ENCODE measurements around the gene SIRT7.

Gene SIRT7

DNA sequence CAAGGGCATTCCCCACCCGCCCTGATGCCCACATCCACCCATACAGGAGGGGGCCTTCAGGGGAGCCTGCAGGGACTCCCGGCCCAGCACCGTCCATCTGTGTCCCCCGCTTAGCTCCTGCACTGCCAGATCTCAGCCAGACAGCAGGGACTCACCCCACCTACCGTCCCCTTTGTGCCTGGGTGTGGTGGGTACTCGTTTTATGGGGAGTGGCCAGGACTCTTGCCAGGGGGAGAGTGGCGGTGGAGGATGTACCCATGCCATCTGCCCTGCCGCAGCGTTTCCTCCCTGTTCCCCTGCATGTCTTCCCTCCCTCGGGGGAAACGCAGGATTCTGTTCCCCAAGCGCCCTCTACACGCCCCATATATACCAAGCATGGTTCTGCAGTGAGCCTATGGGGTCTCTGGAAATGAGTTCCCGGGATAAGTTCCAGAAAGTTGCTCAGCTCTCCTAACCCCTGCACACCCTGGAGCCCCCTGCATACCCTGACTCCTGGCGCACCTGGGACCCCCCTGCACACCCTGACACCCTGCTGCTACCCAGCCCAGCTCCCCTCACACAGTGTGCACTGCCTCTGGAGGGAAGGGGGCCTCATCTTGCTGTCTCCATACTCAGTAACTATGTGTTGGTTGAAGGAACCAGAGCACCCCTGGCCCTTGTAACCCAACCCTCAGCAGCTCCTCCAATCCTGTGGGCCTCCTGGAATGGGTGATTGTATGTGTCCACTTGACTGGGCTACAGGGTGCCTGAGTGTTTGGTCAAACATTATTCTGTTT lies 13.8 kb upstream of the SIRT7 start:
- no peak for DNase-seq

DNA sequence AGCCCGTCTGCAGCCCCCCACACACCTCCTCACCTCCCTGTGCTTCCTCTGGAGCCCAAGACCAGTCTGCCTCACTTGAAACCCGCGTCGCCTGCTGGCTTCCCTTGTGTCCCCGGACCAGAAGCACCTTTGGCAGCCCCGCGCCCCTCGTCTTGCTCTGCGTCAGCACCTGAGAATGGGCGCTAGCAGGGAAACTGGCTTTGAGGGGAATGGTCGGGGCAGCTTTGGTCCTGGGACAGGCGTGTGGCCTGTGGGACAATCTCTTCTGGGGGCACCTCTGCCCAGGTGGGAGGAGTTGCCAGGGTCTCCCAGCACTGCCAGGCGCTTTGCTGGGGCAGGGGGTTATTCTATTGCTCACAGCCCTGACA lies 13.2 kb upstream of the SIRT7 start:
- DNase-seq, result no peak

DNA sequence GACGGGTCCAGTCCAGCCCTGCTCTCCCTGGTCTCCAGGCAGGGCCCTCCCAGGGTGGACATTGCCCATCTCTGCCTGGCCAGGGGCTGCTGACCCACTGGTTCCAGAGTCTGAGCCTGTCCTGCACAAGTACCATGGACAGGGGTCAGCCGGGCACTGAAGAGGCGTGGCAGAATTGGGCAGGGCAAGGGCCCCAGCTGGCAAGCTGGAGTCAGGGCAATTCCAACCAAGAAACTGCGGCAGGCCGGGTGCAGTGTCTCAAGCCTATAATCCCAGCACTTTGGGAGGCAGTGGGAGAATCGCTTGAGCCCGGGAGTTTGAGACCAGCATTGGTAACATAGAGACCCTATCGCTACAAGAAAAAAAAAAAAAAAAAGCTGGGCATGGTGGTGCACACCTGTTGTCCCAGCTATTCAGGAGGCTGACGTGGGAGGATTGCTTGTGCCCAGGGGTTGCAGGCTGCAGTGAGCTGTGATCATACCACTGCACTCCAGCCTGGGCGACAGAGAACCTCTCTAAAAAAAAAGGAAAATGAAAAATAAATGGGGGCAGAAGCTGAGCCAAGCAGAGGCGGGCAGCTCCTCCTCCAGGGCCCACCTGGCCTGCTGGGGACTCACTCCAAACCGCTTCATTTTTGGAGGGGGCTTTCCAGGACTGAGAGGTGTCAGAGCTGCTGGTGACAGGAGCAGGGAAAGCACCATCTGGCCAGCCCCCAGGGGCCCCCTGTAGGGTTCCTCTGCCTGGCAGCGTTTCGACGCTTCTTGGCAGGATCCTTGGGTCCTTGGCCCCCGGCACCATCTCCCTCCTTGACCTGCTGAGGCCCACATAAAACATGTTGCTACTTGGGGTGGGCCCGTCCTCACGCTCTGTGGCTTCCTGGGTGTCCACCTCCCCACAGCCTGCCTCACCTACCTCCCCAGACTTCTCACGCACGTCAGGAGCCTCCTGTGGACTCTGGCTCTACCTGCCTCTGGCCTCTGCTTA lies 12.5 kb upstream of the SIRT7 start:
- DNase-seq, result no peak

DNA sequence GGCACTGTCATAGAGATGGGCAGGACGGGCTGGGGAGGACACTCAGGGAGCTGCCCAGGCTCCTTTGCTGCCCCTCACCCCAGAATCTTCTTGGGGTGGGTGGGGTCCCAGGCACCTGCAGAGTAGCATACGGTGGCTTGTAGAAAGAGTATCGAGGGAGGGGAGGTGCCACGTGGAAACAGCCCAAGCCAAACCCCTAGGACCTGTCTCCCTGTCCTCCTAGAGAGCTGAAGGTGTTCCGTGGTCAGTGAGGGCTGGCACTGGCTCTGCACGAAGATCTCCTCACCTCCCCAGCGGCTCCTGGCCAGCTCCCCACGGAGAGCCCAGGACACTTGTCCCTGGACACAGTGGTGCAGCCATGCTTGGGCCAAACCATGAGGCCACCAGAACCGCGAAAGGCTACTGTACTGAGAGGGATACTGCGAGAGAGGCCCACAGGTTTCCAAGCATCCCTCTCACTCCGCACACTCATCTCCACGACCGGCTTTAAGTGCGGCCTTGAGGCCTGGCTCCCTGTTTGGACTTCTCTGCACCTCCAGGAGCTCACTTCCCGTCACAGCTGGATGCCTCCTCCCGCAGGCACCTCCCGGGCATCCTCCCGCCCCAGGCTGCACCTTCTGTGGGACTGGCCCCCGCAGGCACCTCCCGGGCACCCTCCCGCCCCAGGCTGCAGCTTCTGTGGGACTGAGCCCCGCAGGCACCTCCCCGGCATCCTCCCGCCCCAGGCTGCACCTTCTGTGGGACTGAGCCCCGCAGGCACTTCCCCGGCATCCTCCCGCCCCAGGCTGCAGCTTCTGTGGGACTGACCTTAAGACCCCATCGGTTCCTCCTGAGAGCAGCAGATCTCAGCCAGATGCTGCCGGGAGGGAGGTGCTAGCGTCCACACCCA lies 11.5 kb upstream of the SIRT7 start:
- DNase-seq, result no peak

DNA sequence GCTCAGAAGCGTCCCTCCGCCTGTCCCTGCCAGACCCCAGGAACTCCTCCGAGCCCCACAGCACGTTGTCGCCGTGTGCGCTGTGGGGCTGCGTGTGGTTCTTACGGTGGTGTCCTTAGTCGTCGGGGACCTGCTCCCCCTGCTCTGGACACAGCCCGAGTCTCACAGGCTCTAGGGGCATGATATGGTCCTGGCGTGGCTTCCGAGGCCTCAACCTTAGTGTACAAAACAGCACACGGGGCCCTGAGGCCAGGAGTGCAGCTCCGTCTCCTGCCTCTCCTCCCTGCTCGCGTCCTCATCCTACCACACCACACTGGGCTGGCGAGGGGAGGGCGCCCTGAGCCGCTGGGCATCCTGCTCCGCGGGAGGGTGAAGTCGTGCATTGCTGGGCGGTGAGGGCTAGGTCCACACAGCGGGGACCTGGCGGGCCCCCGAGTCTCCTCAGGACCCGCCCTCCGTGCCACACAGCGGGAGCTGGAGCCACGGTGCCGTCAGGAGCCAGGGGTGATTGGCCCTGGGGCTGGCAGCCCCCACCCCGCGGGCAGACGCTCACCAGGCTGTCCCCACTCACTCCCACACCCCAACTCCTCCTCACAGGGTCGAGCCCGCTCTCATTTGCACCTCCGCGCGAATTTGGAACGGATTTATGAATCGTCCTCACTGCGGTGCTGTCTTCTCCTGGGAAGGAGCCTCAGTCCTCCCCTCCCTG lies 10.7 kb upstream of the SIRT7 start:
- DNase-seq, result no peak

DNA sequence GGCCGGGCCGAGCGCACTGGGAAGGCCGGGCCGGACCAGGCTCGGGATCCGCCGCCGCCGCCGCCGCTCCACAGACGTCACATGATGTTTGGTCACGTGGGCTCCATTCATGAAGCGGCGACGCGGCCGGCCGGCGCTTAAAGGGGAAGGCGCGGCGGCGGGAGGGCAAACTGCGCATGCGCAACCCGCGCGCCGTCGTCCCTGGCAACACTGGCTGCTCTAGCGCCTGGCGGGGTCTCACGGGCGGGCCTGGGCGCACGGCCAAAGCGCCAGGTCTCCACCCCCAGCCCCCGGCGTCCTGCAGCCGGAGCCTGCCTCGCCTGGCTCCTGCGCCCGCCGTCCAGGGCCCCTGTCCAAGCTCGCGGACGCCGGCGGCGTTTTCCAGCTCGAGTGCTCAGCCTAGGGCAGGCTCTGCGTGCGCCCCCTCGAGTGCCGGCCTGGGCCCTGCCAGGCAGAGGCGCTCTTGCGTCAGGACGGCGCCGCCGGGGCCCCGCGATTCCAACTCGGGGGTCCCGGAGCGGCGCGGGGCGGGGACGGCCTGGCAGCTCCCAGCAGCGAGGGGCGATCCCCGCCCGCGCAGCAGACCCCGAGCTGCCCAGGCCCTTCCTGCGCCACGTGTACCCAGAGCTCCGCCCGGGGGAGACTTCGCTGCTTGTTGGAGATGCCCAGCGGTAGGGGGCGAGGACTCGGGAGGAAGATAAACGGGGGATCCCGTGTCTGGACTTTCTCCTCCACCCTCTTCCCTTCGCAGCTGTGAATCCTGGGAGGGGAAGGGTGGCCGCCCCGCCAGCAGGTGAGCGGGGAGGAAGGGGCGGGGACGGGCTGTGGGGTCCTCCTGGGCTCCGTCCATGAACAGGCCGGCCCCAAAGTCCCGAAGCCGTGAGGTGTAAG lies 9.9 kb upstream of the SIRT7 start, which contains the start of gene MAFG:
Gene MAFG, minus strand, starts transcription at position 83 of the 891 bp plus-strand sequence. CDS start 4,550 bp downstream, outside the sequence.
- peak; percentile 88 for DNase-seq

DNA sequence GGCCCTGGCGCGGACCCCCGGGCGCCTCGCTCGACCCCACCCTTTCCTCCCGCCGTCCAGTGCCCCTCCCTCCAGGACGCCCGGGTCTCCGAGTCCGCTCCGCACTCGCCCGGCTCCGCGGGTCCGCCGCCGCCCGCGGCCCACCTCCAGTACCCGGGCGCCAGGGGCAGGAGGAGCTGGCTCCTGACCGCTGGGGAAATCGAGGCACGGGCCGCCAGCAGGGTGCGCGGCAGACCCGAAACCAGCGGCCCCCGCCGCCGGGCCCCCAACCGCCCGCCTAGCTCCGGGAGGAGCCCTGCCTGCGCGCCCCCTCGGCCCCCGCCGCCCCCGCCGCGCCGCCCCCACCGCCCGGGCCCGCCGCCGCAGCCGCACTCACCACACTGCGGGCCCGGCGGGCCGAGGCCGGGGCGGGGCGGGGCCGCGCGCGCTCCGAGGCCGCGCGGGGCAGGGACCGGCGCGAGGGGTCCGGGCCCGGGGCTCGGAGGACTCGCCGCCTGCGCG lies 9.2 kb upstream of the SIRT7 start:
- DNase-seq, result no peak

DNA sequence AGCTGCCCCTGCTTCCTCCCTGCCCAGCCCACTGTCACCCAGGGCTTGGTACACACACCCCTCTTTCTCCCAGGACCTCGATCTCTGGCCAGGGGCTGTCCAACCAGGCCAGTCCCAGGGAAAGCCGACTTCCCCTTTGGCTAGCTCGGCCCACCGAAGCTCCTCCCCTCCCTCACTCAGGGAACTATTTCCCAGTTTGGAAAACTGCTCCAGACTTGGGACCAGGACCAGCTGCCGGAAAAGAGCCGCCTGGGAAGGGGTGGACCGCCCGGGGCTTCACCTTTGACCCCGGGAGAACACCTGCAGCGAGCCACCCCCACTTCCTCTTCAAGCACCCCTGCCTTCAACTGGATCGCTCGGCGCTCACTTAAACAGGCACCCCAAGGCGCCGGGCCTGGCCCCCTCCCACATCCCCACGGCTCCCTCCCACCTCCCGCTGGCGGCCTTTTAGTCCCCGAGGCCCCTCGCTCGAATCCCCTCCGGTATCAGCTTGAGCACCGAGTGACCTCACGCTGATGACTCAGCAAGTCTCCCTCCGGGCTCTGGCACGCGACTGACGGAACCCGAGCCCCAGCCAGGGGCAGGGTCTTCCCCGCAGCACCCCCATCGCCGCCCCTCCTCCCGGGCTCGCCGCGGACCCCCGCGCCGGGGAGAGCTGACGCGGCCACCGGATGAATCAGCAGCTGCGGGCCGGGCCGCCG lies 8.6 kb upstream of the SIRT7 start:
- DNase-seq, result peak; percentile 76

DNA sequence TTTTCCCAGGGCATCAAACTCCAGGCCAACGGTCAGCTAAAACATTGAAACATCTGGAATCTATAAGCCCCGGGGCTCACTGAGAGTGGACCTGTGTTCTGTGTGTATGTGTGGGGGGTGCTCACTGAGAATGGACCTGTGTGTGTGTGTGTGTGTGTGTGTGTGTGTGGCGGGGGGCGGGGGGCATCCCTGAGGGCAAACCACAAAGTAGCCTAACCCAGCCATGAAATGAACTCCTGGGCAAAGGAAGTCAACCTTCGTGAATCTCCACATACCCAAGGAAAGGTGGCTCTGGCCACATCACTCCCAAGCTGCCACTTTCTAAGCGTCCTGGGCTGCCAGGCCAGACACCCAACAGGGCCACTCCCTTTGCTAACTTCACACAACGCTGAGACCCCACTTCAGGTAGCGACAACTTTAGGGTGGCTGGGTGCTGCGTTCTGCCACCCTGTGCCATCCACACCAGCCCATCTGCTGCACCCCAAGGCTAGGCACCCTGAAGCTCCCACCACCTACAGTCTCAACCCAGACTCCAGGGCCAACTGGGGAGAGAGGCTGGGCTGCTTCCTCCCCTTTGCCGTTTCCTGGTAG lies 8.0 kb upstream of the SIRT7 start:
- no peak for DNase-seq

DNA sequence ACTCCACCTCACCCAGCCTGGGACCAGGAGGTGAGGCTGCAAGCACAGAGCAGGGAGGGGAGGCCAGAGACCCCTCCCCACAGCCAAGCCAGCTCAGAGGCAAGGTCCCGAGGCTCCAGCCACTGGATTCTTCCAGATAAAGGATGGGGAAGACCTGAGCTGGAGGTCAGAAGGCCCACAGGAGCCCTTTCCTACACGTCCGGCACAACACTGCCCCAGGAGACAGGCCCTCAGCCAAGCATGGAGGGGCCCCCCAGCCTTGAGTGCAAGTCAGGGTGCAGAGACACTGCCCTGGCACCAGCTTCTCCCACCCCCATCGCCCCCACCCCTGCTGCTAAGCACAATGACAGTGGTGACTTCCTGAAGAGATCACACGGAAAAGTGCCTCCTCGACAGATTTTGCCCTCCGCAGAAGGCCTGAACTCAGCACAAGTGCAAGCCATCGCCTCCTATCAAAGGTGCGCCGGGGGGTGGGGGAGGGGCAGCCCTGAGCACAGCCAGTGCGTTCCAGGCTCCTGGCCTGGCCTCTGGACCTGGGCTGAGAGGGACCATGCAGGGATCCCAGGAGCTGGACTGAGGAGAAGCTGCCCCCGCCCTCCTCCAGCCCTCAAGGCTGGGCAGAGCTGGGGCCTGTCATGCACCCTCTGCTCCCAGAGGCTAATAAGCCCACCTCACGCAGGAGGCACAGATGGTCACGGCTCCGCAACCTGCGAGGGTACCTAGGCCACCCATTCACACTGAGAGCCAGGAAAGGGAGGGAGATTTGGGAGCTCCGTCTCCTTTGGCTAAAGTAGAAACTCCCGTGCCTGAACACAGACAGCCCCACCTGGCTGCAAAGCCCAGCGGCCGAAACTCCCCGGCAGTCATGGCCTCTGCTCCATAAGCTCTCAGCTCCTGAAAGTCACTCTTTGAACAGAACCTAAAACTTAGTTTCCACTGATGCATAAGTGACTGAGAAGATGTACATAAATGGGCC lies 6.9 kb upstream of the SIRT7 start:
- DNase-seq, result no peak

DNA sequence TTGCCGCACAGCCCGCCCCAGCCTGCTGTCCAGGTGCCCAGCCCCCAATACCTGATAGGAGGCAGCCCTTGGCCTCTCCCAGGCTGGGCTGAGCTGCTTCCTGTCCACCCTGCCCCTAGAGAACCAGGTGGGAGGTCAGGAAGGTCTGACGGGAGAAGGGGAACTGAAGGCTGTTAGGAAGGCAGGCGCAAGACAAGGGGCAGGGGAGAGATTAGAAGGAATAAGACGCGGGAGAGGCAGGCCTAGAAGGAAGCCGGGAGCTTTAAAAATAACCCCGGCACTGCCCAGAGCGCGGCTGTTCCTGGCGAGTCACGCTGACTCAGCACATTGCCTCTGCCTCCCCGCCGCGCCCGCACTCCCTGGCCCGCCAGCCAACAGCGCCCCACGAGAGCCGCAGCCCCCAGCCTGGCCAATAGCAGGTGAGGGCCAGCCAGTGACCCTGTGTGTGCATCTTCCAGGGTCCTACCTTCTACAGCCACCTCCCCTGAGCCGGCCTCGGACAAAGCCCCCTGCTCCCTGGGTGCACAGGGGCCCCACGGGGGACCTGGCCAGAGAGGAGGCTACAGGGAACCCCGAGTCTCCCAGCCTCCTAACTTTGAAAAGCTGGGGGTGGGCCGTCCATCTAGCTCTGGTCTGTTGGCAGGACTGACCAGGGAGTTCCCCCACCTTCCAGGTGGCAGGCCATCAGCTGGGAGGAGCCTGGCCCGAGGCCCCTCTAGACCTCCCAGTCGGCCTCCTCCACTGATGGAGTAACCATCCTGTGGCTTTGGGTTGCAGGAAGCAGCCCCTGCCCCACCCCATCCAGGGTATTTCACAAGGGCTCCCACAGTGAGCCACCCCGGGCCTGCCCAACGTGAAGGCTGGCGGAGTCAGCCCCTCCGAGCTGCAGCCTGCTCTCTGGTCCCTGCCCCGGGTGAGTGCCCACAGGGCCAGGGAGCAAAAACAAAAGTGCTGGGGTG lies 5.6 kb upstream of the SIRT7 start:
- no peak for DNase-seq

DNA sequence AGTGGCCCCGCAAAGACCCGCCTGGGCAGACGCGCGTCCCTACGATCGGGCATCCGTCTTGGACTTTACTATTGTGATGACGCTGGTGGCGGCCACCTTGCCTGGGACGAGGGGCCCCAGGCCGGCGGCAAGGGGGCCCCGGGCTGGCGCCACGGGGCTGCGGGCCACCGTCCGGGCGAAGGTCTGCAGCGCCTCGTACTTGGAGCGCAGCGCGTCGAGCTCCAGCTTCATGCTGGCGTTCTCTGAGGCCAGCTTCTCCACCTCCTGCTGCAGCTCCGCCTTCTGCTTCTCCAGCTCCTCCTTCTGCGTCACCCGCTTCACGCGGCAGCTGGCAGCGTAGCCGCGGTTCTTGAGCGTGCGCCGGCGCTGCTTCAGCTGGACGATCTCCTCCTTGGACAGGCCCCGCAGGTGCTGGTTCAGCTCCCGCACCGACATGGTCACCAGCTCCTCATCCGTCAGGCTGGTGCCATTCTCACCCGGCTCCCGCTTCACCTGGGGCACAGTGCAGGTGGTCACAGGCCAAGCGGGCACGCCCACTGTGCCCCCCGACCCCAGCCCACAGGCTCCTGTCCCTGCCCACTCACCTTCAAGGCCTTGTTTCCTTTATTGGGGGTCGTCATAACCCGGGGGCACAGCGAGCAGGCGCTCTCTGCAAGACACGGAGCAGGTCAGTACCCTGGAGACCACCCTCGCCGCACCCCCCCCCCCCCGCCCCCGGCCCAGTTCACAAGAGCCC lies 4.8 kb upstream of the SIRT7 start:
- DNase-seq, result no peak

DNA sequence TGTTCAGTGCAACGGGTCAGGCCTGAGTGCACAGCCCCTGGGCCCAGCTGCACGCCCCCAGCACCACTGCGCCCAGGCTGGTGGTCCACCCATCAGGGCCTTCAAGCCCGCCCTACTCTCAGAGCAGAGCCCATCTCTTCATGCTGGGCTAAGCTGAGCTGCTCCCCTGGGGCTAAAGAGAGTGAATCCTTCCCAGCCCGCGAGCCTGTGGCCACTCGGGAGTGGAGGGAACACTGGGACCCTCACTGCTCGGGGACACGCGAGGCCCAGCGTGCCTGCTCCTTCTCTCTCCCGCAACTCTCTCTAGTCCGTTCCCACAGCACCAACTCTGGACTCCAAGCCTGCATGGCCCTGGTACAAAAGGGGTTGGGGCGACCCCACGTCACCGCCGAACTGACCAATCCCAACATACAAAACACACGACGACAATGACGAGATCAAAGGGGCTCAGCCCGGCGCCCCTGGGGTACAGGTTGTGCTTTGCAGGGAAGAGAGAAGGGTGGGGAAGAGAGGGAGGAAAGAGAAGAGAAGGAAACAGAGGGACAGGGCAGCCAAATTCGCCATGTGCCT lies 4.1 kb upstream of the SIRT7 start:
- no peak for DNase-seq

DNA sequence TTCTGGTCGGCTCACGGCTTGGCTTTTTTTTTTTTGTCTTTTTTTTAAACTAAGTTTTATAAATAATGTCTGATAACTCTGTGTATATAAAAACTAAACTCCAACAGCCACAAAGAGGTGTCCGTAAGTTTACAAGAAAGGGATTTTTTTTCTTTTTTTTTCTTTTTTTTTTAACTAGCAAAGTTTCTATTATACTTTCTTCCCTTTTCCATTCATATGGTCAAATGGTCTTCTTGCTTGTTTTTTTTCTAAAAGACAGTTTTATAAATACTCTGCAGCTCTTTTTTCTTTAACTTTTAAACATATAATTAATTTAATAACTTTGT lies 3.5 kb upstream of the SIRT7 start:
- DNase-seq, result no peak

DNA sequence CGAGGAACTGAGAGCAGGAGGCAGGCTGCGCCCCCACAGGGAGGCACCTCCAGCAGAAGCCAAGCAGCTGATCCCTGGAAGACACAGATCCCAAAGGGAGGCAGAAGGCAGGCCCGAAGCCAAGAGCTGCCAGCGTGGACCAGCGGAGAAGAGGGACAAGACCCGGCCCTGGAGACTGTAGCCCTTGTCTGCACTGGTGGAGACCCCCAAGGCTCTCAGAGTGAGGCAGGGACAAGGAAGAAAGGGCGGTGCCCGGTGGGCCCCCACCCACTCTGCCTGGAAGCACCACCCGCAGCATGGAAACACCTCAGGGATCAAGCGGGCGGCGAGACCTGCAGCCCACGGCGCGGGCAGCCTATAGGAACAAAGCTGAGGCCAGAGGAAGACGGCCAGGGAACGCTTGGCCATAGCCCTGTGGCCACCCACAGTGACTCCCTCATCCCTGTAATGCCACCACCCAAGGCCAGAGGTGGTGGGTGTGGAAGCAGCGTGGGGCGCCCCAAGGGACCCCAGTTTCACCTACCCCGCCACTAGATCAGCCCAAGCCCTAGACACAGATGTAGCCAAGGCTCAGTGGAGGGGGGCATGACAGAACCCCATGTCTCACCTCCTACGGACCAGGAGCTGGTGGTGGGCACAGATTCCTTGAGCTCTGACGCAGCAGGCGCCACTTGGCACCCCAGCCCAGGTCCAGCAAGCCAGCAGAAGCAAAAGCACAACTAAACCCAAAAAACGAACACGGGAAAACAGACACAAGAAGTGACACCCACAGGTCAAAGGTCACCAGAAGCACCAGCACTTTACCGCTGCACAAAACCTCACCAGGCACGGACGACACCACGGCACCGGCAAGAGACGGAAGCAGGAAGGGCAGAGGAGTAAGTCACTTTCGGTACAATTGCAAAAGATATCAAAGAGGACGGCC lies 2.9 kb upstream of the SIRT7 start:
- no peak for DNase-seq
